ENCODE data around the gene TBC1D1. TPM values are rescaled to one million over a fixed set of nuclear protein-coding genes. Genes with fewer than 3 reads are reported as not detected.

The TBC1D1 gene
- total RNA-seq, 2 donors from 2014 or later = 23.3 to 28.7 TPM

DNA sequence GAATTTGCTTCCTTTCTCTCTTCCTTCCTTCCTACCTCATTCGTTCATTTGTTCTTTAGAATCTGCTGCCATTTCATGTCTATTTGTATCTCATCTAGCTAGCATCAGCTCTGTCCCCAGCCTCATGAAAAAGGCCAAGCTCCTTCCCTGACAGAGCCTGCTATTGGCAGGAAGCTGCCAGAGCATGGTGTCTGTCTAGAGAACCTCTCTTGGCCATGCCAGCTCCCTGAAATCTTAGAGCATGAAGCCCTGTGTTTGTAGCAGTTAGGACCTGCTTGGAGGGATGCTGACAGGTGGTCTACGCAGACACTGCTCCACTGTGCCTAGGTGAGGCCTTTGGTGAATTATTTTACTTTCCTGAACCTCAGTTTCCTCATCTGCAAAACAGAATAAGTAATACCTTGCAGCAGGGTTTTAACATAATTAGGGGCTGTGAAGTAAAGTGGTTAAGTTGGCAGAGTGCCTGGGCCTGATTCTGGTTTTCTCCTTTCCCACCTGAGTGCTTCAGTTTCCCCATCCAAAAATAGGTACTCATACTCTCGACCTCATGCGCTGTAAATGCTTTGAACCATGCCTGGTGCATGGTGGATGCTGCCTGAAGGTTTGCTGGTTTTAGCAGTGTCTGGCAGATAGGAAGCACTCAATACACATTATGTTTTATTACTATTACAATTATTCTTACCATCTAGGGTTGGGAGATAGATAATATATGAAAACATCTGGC is 74.0 kb downstream of the TBC1D1 start:
- ATAC-seq (no peak), DNase-seq (no peak)
- Histone ChIP-seq H3K4me1 (peaks cover 16% of the 10 kb centered on the region), H3K27me3 (no peaks in the 10 kb centered on the region), H3K27ac (no peak overlapping the region), H3K9me3 (no peaks in the 10 kb centered on the region), H3K4me3 (no peak overlapping the region), H3K36me3 (replicated peaks in 1 of 2; ENCODE audit: insufficient read depth in 1 of 2, low read depth in 2 of 2) (no peaks in the 10 kb centered on the region)
- TF ChIP-seq POLR2A (IDR thresholded peaks at IDR 0.05) = no peak
- TF ChIP-seq, protein P1, sequence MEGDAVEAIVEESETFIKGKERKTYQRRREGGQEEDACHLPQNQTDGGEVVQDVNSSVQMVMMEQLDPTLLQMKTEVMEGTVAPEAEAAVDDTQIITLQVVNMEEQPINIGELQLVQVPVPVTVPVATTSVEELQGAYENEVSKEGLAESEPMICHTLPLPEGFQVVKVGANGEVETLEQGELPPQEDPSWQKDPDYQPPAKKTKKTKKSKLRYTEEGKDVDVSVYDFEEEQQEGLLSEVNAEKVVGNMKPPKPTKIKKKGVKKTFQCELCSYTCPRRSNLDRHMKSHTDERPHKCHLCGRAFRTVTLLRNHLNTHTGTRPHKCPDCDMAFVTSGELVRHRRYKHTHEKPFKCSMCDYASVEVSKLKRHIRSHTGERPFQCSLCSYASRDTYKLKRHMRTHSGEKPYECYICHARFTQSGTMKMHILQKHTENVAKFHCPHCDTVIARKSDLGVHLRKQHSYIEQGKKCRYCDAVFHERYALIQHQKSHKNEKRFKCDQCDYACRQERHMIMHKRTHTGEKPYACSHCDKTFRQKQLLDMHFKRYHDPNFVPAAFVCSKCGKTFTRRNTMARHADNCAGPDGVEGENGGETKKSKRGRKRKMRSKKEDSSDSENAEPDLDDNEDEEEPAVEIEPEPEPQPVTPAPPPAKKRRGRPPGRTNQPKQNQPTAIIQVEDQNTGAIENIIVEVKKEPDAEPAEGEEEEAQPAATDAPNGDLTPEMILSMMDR (IDR thresholded peaks at IDR 0.05) = no peak
- intact Hi-C loops (cut with DNase I) = no loop called here
- 91 to 95% methylated on average over 4 of the region's 4 CpGs for WGBS, 2 donors

DNA sequence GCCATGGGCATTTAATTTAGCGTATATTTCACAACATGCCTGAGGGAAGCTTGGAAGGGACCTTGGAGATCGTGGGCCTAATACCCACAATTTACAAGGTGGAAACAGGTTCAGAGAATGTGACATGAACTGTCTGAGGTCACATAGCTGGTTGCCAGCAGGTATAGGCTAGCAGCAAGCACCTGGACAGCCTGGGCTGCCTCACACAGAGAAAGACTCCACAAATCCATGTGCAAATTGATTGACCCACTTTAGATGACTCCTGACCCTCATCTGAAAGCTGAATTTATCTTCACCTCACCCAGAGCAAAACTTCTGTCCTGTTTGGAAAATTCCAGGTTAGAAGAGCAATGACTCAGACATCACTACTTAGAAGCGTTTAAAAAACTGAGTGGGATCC is 75.2 kb downstream of the TBC1D1 start:
- peaks cover 23% of the 10 kb centered on the region for H3K4me1 ChIP-seq
- ATAC-seq = no peak
- no peak overlapping the region for H3K4me3 ChIP-seq
- H3K36me3 ChIP-seq (replicated peaks in 1 of 2; ENCODE audit: insufficient read depth in 1 of 2, low read depth in 2 of 2) = no peaks in the 10 kb centered on the region
- no peaks in the 10 kb centered on the region for H3K9me3 ChIP-seq
- intact Hi-C loops (cut with DNase I) = no loop called here
- no peak overlapping the region for H3K27ac ChIP-seq
- no peaks in the 10 kb centered on the region for H3K27me3 ChIP-seq
- DNase-seq = no peak
- 81 to 96% methylated on average over 2 to 3 of the region's 3 CpGs for WGBS, 2 donors
- TF ChIP-seq POLR2A (IDR thresholded peaks at IDR 0.05) = no peak
- TF ChIP-seq, protein P1 (IDR thresholded peaks at IDR 0.05) = no peak

DNA sequence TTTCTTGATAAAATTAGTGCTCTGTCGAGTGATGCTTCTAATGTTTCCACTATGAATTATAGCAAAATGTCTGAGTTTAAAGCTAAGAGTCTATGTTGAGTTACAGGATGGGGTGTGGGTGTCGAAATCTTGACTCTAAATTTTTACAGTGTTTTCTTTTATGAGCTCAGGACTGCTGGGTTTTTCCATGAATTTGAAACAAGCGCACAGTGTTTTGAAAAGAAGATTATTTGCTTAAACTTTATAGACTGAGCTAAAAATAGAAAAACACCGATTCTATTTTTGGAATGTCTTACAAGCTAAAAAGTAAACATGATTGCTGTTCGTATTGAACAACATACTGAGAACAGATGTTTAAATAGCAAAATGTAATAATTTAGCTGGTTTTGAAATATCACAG is 76.9 kb downstream of the TBC1D1 start:
- Histone ChIP-seq H3K4me3 (no peak overlapping the region), H3K36me3 (replicated peaks in 1 of 2; ENCODE audit: insufficient read depth in 1 of 2, low read depth in 2 of 2) (no peaks in the 10 kb centered on the region), H3K4me1 (peaks cover 23% of the 10 kb centered on the region), H3K27ac (peak overlapping the region in 3 of 4 donors; percentile 1 to 34 (median 21)), H3K27me3 (no peaks in the 10 kb centered on the region), H3K9me3 (no peaks in the 10 kb centered on the region)
- intact Hi-C loops (cut with DNase I) = no loop called here
- DNase-seq (no peak), ATAC-seq (no peak)
- TF ChIP-seq POLR2A (IDR thresholded peaks at IDR 0.05) = no peak
- TF ChIP-seq, protein P1 (IDR thresholded peaks at IDR 0.05) = no peak
- WGBS, 2 donors = 15 to 24% methylated on average over 5 of the region's 5 CpGs

DNA sequence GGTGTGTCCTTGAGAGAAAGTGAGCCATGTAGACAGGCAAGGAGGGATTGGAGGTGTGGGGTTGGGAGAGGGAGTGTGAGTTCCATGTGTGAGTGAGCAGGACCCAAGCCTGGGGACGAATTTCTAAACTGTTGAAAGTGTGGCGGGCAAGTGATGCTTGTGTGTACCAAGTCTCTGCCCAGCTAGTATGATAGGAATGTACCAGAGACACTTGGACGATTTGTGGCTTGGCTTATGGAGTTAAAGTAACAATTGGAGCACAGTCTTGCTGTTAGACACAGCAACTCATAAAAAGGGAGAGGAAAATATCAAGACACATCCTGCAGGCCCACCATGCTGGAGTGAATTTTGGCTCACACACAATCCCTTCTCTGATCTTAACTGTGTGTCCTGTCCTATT is 77.9 kb downstream of the TBC1D1 start:
- Histone ChIP-seq H3K9me3 (no peaks in the 10 kb centered on the region), H3K4me1 (peaks cover 23% of the 10 kb centered on the region), H3K27ac (no peak overlapping the region), H3K27me3 (no peaks in the 10 kb centered on the region), H3K36me3 (replicated peaks in 1 of 2; ENCODE audit: insufficient read depth in 1 of 2, low read depth in 2 of 2) (no peaks in the 10 kb centered on the region), H3K4me3 (no peak overlapping the region)
- intact Hi-C loops (cut with DNase I) = no loop called here
- TF ChIP-seq POLR2A (IDR thresholded peaks at IDR 0.05) = no peak
- TF ChIP-seq, protein P1 (IDR thresholded peaks at IDR 0.05) = no peak
- WGBS, 2 donors = 66 to 78% methylated on average over 3 of the region's 3 CpGs
- DNase-seq = no peak
- ATAC-seq = no peak

DNA sequence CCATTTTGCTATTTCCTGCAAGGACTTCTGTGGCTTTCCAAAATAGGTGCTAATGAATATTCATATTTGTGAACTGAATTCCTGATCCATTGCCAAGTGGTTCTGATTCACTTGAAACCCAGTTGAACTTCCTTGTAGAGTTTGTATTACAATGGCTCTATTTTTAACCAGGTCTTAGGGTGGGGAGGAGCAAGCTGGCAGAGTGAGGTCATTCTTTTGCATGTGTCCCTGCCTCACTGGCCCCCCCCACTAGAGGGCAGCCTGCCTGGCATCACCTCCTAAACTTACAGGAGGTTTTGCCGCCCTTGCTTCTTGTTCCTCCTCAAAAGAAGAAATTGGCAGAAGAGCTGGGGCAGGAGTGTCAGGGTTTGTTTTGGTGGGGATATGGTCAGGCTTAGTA is 79.8 kb downstream of the TBC1D1 start:
- ATAC-seq (peak; percentile 94), DNase-seq (peak; percentile 70 to 80 (median 74))
- no peaks in the 10 kb centered on the region for H3K9me3 ChIP-seq
- H3K36me3 ChIP-seq (replicated peaks in 1 of 2; ENCODE audit: insufficient read depth in 1 of 2, low read depth in 2 of 2) = no peaks in the 10 kb centered on the region
- intact Hi-C loops (cut with DNase I) = no loop called here
- H3K4me1 ChIP-seq = peaks cover 23% of the 10 kb centered on the region
- 60 to 81% methylated on average over 1 of the region's 1 CpG for WGBS, 2 donors
- TF ChIP-seq, protein P1 (IDR thresholded peaks at IDR 0.05) = peak in 6 of 7 experiments; percentile 29 to 48 (median 42)
- TF ChIP-seq POLR2A (IDR thresholded peaks at IDR 0.05) = no peak
- no peaks in the 10 kb centered on the region for H3K27me3 ChIP-seq
- no peak overlapping the region for H3K4me3 ChIP-seq
- H3K27ac ChIP-seq = peak overlapping the region in 3 of 4 donors; percentile 20 to 60 (median 57)

Measured in body of pancreas (tissue), 4 donors.